ENCODE results near the gene GLT8D2.

Gene GLT8D2

DNA sequence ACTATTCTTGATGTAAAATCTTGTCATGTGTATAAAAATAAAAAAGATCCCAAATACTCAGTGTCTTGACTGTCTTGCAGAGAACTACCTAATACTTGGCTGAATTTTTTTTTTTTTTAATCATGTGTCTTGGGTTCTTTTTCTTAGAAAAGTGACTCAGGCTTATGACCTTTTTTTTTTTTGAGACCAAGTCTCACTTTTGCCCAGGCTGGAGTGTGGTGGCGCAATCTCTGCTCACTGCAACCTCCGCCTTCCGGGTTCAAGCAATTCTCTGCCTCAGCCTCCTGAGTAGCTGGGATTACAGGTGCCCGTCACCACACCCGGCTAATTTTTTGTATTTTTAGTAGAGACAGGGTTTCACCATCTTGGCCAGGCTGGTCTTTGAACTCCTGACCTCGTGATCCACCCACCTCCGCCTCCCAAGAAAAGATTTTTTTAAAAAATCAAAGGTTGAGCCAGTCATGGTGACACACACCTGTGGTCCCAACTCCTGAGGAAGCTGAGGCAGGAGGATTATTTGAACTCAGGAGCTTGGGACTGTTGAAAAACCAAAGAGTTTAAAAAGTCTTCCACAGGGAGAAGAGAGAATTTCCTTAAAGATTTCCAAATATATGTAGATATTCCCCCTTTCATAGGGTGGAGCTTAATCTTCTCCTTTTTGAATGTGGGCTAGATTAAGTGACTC, 102.0 kb downstream of the GLT8D2 start:
- DNase-seq (ENCODE audit: low read depth) = no peak

DNA sequence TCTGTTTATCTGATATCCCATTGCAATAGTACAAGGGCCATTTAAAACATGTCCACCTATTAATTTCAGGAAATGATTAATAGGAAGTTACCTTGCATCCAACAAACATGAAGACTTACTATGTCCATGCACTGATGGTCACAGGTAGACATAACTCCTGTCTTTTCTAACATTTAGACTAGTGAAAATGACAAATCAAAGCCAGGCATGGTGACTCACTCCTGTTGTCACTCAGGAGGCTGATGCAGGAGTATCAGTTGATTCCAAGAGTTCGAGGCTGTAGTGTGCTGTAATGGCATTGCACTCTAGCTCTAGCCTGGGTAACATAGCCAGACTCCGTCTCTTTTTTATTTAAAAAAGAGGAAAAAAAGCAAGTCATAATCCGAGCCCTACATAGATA, 105.0 kb downstream of the GLT8D2 start:
- DNase-seq (ENCODE audit: low read depth) = no peak

All from stimulated activated CD8-positive, alpha-beta memory T cell treated with anti-CD3 and anti-CD28 coated beads, Interleukin-7, amount 100 ng/mL, for 24 hours (primary cell).